B cell (primary cell): ENCODE data around the gene FBN1. TPM values are rescaled to one million over a fixed set of nuclear protein-coding genes. Genes with fewer than 3 reads are reported as not detected.

Experiments
- ATAC-seq: fragments of 200-7000 bp; cut with Tn5 transposase; one replicate; pipeline ENCODE4 v1.10.0; 2021; ENCODE audit warnings: low read depth, mild to moderate bottlenecking, moderate number of reproducible peaks, moderate library complexity
- CTCF ChIA-PET: fragments of 350-600 bp; sonication (Branson Sonifier 250); formaldehyde crosslinking; loops from one replicate; lab custom pipeline; 2021; ENCODE audit warnings: antibody characterized with exemption, inconsistent platforms; lab: Charles Lee
- POLR2A ChIA-PET: fragments of 350-600 bp; sonication (Branson Sonifier 250); formaldehyde crosslinking; loops from one replicate; lab custom pipeline; 2021; ENCODE audit warnings: antibody characterized with exemption; lab: Charles Lee
- DNase-seq: peaks from one replicate; pipeline ENCODE4 v3.0.0; 2013
- H2AFZ ChIP-seq: 2 replicates; pipeline ENCODE4 v1.6.1; 2012; ENCODE audit warnings: mild to moderate bottlenecking, low read depth, low read length; ENCODE audit not compliant: insufficient read depth, poor library complexity, severe bottlenecking
- H3K27ac ChIP-seq, 2 donors: 1 replicate in 1 of 2; 2 replicates in 1 of 2; pipeline ENCODE4 v1.5.1; 2012 to 2013; ENCODE audit warnings: low read length in 2 of 2, mild to moderate bottlenecking in 2 of 2, moderate library complexity in 1 of 2
- H3K27me3 ChIP-seq, 4 experiments: fragments of 200-600 bp in 1 of 4; sonication (generic) in 1 of 4; replicated peaks in 1 of 4; 1 replicate in 2 of 4; 2 replicates in 2 of 4; pipeline versions ENCODE4 v1.6.1 to v1.7.0; 2013 to 2016; ENCODE audit warnings: low read length in 3 of 4, mild to moderate bottlenecking in 2 of 4, mixed read lengths in 1 of 4, moderate library complexity in 1 of 4; ENCODE audit not compliant: insufficient read depth in 4 of 4, control insufficient read depth in 3 of 4; ENCODE audit errors: control extremely low read depth in 1 of 4
- H3K36me3 ChIP-seq, 2 experiments: replicated peaks in 1 of 2; 1 replicate in 1 of 2; 2 replicates in 1 of 2; pipeline versions ENCODE4 v1.6.1 to v1.7.1; 2013; ENCODE audit warnings: low read length in 1 of 2; ENCODE audit not compliant: insufficient read depth in 2 of 2, control insufficient read depth in 1 of 2; ENCODE audit errors: control extremely low read depth in 1 of 2, extremely low read depth in 1 of 2
- H3K4me1 ChIP-seq, 2 donors: fragments of 200-600 bp in 1 of 2; sonication (generic) in 1 of 2; 1 replicate in 1 of 2; 2 replicates in 1 of 2; pipeline versions ENCODE4 v1.5.1 to v1.6.1; 2013 to 2017; ENCODE audit warnings: low read length in 2 of 2; ENCODE audit not compliant: control insufficient read depth in 2 of 2, insufficient read depth in 2 of 2
- H3K4me2 ChIP-seq: replicated peaks from 2 replicates; pipeline ENCODE3; 2012; ENCODE audit warnings: mild to moderate bottlenecking, low read depth, low read length; ENCODE audit not compliant: poor library complexity, severe bottlenecking
- H3K4me3 ChIP-seq, 5 experiments: fragments of 200-600 bp in 1 of 5; sonication (generic) in 1 of 5; 1 replicate in 3 of 5; 2 replicates in 2 of 5; pipeline versions ENCODE4 v1.5.1 to v1.7.0; 2011 to 2016; ENCODE audit warnings: low read length in 4 of 5, mild to moderate bottlenecking in 4 of 5, low read depth in 2 of 5, control low read depth in 1 of 5, moderate library complexity in 1 of 5; ENCODE audit not compliant: insufficient read depth in 1 of 5; ENCODE audit errors: control extremely low read depth in 1 of 5, extremely low read depth in 1 of 5
- H3K79me2 ChIP-seq: fragments of 200-600 bp; sonication (generic); one replicate; pipeline ENCODE4 v1.6.0; 2016; ENCODE audit warnings: low read length; ENCODE audit not compliant: control insufficient read depth, insufficient read depth
- H3K9ac ChIP-seq: fragments of 200-600 bp; sonication (generic); 2 replicates; pipeline ENCODE4 v1.6.1; 2017; ENCODE audit warnings: mild to moderate bottlenecking, low read length, moderate library complexity
- H3K9me3 ChIP-seq, 3 donors: one replicate each; pipeline versions ENCODE4 v1.6.1 to v1.7.1; 2013; ENCODE audit warnings: low read length in 2 of 3; ENCODE audit not compliant: control insufficient read depth in 2 of 3, insufficient read depth in 1 of 3; ENCODE audit errors: control extremely low read depth in 1 of 3
- H4K20me1 ChIP-seq: 2 replicates; pipeline ENCODE4 v1.6.0; 2012; ENCODE audit warnings: mild to moderate bottlenecking, low read length; ENCODE audit not compliant: insufficient read depth, control insufficient read depth, poor library complexity, severe bottlenecking
- H3K27ac Mint-ChIP-seq: one replicate; pipeline ENCODE4 v1.8.0; 2021; ENCODE audit warnings: mixed read lengths
- H3K27me3 Mint-ChIP-seq: one replicate; pipeline ENCODE4 v1.8.0; 2021; ENCODE audit warnings: mixed read lengths
- H3K4me1 Mint-ChIP-seq: one replicate; pipeline ENCODE4 v1.8.0; 2021; ENCODE audit warnings: mixed read lengths
- H3K4me3 Mint-ChIP-seq: one replicate; pipeline ENCODE4 v1.8.0; 2021; ENCODE audit warnings: mixed read lengths
- H3K9me3 Mint-ChIP-seq: one replicate; pipeline ENCODE4 v1.8.0; 2022; ENCODE audit warnings: mixed read lengths; ENCODE audit not compliant: insufficient read depth
- CTCF ChIP-seq: fragments of 200-600 bp; IDR thresholded peaks from one replicate; pipeline ENCODE4 v1.8.0; 2022; ENCODE audit warnings: antibody characterized with exemption, mild to moderate bottlenecking
- EZH2 ChIP-seq: IDR thresholded peaks from 2 replicates; pipeline ENCODE4 v1.6.1; 2012; ENCODE audit warnings: borderline replicate concordance, low read depth, mild to moderate bottlenecking, moderate library complexity, low read length; ENCODE audit not compliant: insufficient read depth, poor library complexity, severe bottlenecking
- WGBS: methylation state at CpG from one replicate; pipeline ENCODE4 v1.1.5; 2013; ENCODE audit warnings: missing lambda C conversion rate; ENCODE audit not compliant: insufficient coverage; 5-methylcytosine and 5-hydroxymethylcytosine counted together
- intact Hi-C: fragments of 100-400 bp; cut with micrococcal nuclease; formaldehyde crosslinking; loops from one replicate; pipeline ENCODE4 v1.10.0; 2022
- polyA plus RNA-seq: library from polyadenylated mRNA; depleted of rRNA; stranded (reverse); fragments of >200 nt; gene quantifications from 2 replicates; pipeline ENCODE4 v1.2.3, GENCODE V29; 2012
- total RNA-seq, 2 donors: library from RNA; stranded (reverse); fragments of 120-200 nt in 1 of 2; gene quantifications; 1 replicate in 1 of 2; 2 replicates in 1 of 2; pipeline versions ENCODE4 v1.2.3 to v1.2.4, GENCODE V29; 2013 to 2022

Gene FBN1
- total and polyA plus RNA-seq, 2 donors (not counting 1 experiment from before 2014, with no cell fraction given): 0.15 to 0.25 TPM

- no peaks in the 10 kb centered on the region for H3K9me3 ChIP-seq
- H3K4me3 ChIP-seq: no peak overlapping the region
- no peak for ATAC-seq
- intact Hi-C loops: no loop called here
- H3K27ac Mint-ChIP-seq: no peak overlapping the region
- CTCF ChIA-PET: no interaction called here
- no peaks in the 10 kb centered on the region for H3K4me1 ChIP-seq
- no peaks in the 10 kb centered on the region for H3K27me3 ChIP-seq
- H3K4me2 ChIP-seq: no peak overlapping the region
- no peaks in the 10 kb centered on the region for H3K9me3 Mint-ChIP-seq
- no peak overlapping the region for H3K4me3 Mint-ChIP-seq
- no peaks in the 10 kb centered on the region for H4K20me1 ChIP-seq
- no peak overlapping the region for H2AFZ ChIP-seq
- WGBS: no CpG with 5 or more reads among the region's 3 CpGs
- no peak overlapping the region for H3K27ac ChIP-seq
- TF ChIP-seq EZH2 (no peak), CTCF (no peak)
- no peaks in the 10 kb centered on the region for H3K79me2 ChIP-seq
- H3K36me3 ChIP-seq: no peaks in the 10 kb centered on the region
- no peaks in the 10 kb centered on the region for H3K4me1 Mint-ChIP-seq
- POLR2A ChIA-PET: no interaction called here
- H3K9ac ChIP-seq: no peak overlapping the region
- peaks cover 3% of the 10 kb centered on the region for H3K27me3 Mint-ChIP-seq
- DNase-seq: no peak
These were observed 231.5 kb downstream of the FBN1 start for GRCh38 chr15:48414015-48414414.

GRCh38 chr15:48413304-48413703 lies 232.2 kb downstream of the FBN1 start:
- POLR2A ChIA-PET: no interaction called here
- Histone ChIP-seq H3K27ac (no peak overlapping the region), H3K4me2 (no peak overlapping the region), H3K4me3 (no peak overlapping the region), H3K4me1 (no peaks in the 10 kb centered on the region), H3K36me3 (no peaks in the 10 kb centered on the region), H3K9me3 (no peaks in the 10 kb centered on the region), H3K9ac (no peak overlapping the region), H3K27me3 (no peaks in the 10 kb centered on the region), H4K20me1 (no peaks in the 10 kb centered on the region), H3K79me2 (no peaks in the 10 kb centered on the region), H2AFZ (no peak overlapping the region)
- no peaks in the 10 kb centered on the region for H3K9me3 Mint-ChIP-seq
- H3K4me3 Mint-ChIP-seq: no peak overlapping the region
- CTCF ChIA-PET: no interaction called here
- no peak for ATAC-seq
- no peak for DNase-seq
- TF ChIP-seq EZH2 (no peak), CTCF (no peak)
- peaks cover 3% of the 10 kb centered on the region for H3K27me3 Mint-ChIP-seq
- no peak overlapping the region for H3K27ac Mint-ChIP-seq
- intact Hi-C loops: no loop called here
- H3K4me1 Mint-ChIP-seq: no peaks in the 10 kb centered on the region
- WGBS: 95% methylated on average over 3 of the region's 6 CpGs
